Lung (tissue), 12 donors: ENCODE measurements around the gene CD44. TPM values are rescaled to one million over a fixed set of nuclear protein-coding genes. Genes with fewer than 3 reads are reported as not detected.

Experiments used
- ATAC-seq: fragments of 200-7000 bp; cut with Tn5 transposase; one replicate; pipeline ENCODE4 v1.9.1; 2020; ENCODE audit warnings: moderate number of reproducible peaks; ENCODE audit not compliant: insufficient read depth, low FRiP score
- DNase-seq, 3 donors: peaks; one replicate each; pipeline ENCODE4 v3.0.0-alpha.2; 2013 to 2017
- H3K27ac ChIP-seq, 2 donors: one replicate each; pipeline ENCODE4 v1.5.1; 2013; ENCODE audit warnings: mild to moderate bottlenecking in 2 of 2, moderate library complexity in 2 of 2, control low read depth in 1 of 2, inconsistent platforms in 1 of 2, low read depth in 1 of 2, low read length in 1 of 2
- H3K27me3 ChIP-seq, 3 donors: one replicate each; pipeline ENCODE4 v1.5.1; 2013; ENCODE audit warnings: low read length in 2 of 3; ENCODE audit not compliant: control insufficient read depth in 3 of 3, insufficient read depth in 3 of 3
- H3K36me3 ChIP-seq, 4 donors: one replicate each; pipeline ENCODE4 v1.5.1; 2013; ENCODE audit warnings: low read length in 4 of 4, mild to moderate bottlenecking in 1 of 4, moderate library complexity in 1 of 4; ENCODE audit not compliant: control insufficient read depth in 4 of 4, insufficient read depth in 4 of 4
- H3K4me1 ChIP-seq, 5 donors: one replicate each; pipeline ENCODE4 v1.5.1; 2013; ENCODE audit warnings: low read length in 5 of 5, mild to moderate bottlenecking in 2 of 5, moderate library complexity in 1 of 5; ENCODE audit not compliant: control insufficient read depth in 5 of 5, insufficient read depth in 5 of 5
- H3K4me3 ChIP-seq: one replicate; pipeline ENCODE4 v1.5.1; 2013; ENCODE audit warnings: mild to moderate bottlenecking, control low read depth, moderate library complexity
- H3K9ac ChIP-seq, 2 donors: one replicate each; pipeline ENCODE4 v1.5.1; 2013; ENCODE audit warnings: low read length in 2 of 2, control low read depth in 1 of 2; ENCODE audit not compliant: insufficient read depth in 1 of 2
- H3K9me3 ChIP-seq, 4 donors: one replicate each; pipeline ENCODE4 v1.5.1; 2013; ENCODE audit warnings: low read length in 3 of 4, mild to moderate bottlenecking in 1 of 4, moderate library complexity in 1 of 4; ENCODE audit not compliant: control insufficient read depth in 4 of 4, insufficient read depth in 3 of 4
- WGBS, 2 donors: extraction: QIAGEN DNeasy Blood & Tissue Kit; methylation state at CpG; one replicate each; pipeline ENCODE4 v1.1.7; 2013; 5-methylcytosine and 5-hydroxymethylcytosine counted together
- polyA plus RNA-seq, 2 donors: library from polyadenylated mRNA; stranded (reverse); fragments of 200-250 nt; gene quantifications; one replicate each; pipeline ENCODE4 v1.2.1, GENCODE V29; 2013
- total RNA-seq, 2 donors: library from RNA; depleted of rRNA in 1 of 2; stranded (reverse); fragments of >200 nt in 1 of 2; gene quantifications; one replicate each; pipeline ENCODE4 v1.2.1, GENCODE V29; 2014 to 2021
- TF ChIP-seq, protein P1 (sequence below): IDR thresholded peaks from 2 replicates; pipeline ENCODE4 v1.5.1; 2012; ENCODE audit warnings: mild to moderate bottlenecking; ENCODE audit errors: control extremely low read depth, extremely low read depth
- donor health status: control.
- donor health status: control.
- donor health status: Bipolar disorder and iron deficiency.
- donor health status: healthy.
- donor health status: DM: yes; HTN: yes; CAD: no.

CD44 gene
- total and polyA plus RNA-seq, 4 donors = 115 to 636 (median 544) TPM

DNA sequence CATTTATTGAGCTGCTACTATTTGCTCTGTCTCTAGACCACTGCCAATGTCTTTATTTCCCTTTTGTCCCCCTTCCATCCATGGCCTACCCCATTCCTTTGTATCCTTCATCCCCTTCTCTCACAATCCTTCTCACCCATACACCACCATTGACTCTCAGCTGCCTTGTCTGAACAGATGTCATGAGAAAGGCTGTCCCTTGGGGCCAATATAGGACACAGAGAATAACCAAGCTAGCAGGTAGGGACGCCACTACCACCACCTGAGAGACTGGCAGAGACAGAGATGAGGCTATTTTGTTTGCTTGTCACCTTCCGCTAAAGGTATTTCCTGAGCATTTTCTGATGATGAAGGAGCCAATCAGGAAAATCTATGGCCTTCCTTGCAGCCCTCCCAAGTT lies 138.9 kb downstream of the CD44 start:
- H3K27ac ChIP-seq = no peak overlapping the region
- 93 to 97% methylated on average over 2 of the region's 2 CpGs for WGBS, 2 donors
- TF ChIP-seq, protein P1, sequence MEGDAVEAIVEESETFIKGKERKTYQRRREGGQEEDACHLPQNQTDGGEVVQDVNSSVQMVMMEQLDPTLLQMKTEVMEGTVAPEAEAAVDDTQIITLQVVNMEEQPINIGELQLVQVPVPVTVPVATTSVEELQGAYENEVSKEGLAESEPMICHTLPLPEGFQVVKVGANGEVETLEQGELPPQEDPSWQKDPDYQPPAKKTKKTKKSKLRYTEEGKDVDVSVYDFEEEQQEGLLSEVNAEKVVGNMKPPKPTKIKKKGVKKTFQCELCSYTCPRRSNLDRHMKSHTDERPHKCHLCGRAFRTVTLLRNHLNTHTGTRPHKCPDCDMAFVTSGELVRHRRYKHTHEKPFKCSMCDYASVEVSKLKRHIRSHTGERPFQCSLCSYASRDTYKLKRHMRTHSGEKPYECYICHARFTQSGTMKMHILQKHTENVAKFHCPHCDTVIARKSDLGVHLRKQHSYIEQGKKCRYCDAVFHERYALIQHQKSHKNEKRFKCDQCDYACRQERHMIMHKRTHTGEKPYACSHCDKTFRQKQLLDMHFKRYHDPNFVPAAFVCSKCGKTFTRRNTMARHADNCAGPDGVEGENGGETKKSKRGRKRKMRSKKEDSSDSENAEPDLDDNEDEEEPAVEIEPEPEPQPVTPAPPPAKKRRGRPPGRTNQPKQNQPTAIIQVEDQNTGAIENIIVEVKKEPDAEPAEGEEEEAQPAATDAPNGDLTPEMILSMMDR = no peak
- H3K36me3 ChIP-seq = no peaks in the 10 kb centered on the region
- H3K4me3 ChIP-seq = no peak overlapping the region
- H3K27me3 ChIP-seq = no peaks in the 10 kb centered on the region
- H3K9me3 ChIP-seq = no peaks in the 10 kb centered on the region
- no peak overlapping the region for H3K9ac ChIP-seq
- H3K4me1 ChIP-seq = peaks cover 0 to 2% (median 0%) of the 10 kb centered on the region in 5 donors
- ATAC-seq (no peak), DNase-seq (no peak)

DNA sequence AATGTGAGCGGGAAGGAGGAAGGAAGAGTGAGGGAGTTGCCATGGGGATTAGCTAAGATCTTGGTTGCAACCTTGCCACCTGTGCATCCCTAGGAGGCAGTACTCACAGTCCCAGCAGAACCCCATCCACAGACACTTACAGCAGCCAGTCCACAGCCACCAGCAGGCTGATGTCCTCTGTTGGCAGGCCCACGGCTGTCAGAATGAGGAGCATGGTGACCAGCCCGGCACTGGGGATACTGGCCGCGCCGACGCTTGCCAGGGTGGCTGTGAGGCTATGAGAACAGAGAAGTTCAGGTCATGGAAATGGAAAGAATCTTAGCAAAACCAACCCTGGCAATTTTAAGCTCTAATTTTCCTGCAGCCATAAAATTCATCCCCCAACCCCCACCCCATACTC lies 141.8 kb downstream of the CD44 start:
- Histone ChIP-seq H3K4me1 (peaks cover 0 to 1% (median 0%) of the 10 kb centered on the region in 5 donors), H3K27me3 (no peaks in the 10 kb centered on the region), H3K9me3 (no peaks in the 10 kb centered on the region), H3K36me3 (peaks cover 0 to 4% (median 0%) of the 10 kb centered on the region in 4 donors), H3K9ac (no peak overlapping the region), H3K27ac (no peak overlapping the region), H3K4me3 (no peak overlapping the region)
- ATAC-seq (no peak), DNase-seq (no peak)
- TF ChIP-seq, protein P1 = no peak
- 89 to 90% methylated on average over 7 of the region's 7 CpGs for WGBS, 2 donors

DNA sequence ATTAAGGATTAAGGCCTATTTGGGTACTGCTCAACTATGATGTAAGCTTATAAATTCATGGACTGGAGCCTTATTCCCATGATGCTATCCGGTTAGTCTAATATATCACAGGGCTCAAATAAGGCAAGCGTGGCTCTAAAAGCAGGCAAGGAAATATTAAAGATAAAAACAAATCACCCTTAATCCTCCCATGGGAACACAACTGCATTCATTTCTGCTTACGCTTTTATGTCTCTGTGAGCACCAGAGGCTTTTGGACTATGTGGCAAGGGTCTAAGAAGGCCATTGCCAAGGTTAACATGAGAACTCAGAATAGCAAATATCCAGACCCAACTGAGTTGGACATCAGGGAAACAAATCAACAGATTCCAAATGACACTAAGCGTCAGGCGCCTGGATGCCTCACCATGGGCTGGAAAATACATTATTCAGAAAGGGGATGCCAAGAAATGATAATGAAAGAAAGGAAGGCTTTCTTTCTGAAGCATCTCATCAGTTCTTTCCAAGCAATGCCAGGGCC lies 142.3 kb downstream of the CD44 start:
- H3K9me3 ChIP-seq = no peaks in the 10 kb centered on the region
- 88 to 92% methylated on average over 5 of the region's 5 CpGs for WGBS, 2 donors
- ATAC-seq = no peak

More for the DNA sequence above, 142.3 kb downstream of the CD44 start:
- H3K27ac ChIP-seq = no peak overlapping the region
- H3K27me3 ChIP-seq = no peaks in the 10 kb centered on the region
- no peak for DNase-seq
- H3K9ac ChIP-seq = no peak overlapping the region
- TF ChIP-seq, protein P1 = no peak
- H3K4me3 ChIP-seq = no peak overlapping the region
- peaks cover 0 to 4% (median 0%) of the 10 kb centered on the region in 4 donors for H3K36me3 ChIP-seq
- H3K4me1 ChIP-seq = no peaks in the 10 kb centered on the region

Other genes with a start within 250 kb of the CD44 start
- 10 to 100 TPM; 24.3 to 28.9 TPM for gene APIP, start 222.8 kb upstream of the CD44 start, total RNA-seq
- 10 to 100 TPM; 21.7 to 27.8 TPM for gene APIP, start 222.8 kb upstream of the CD44 start, polyA plus RNA-seq
- gene PDHX, start 222.6 kb upstream of the CD44 start, total RNA-seq = 10 to 100 TPM; 27.5 to 37.5 TPM
- gene PDHX, start 222.6 kb upstream of the CD44 start, polyA plus RNA-seq = 10 to 100 TPM; 18.5 to 20.1 TPM